Left hindlimb (tissue), 1 donor: ENCODE results near the gene CCDC81.
"Not testable (repeated sequence)": the region's sequence is repeated elsewhere in the genome, so short reads cannot be mapped to it uniquely, and the experiment has no call there.

Experiments
- DNase-seq: peaks from one replicate; pipeline ENCODE4 v3.0.0-alpha.2; 2018

Gene CCDC81

GRCh38 chr11:86390487-86390886 lies 15.8 kb downstream of the CCDC81 start:
- no peak for DNase-seq

- DNase-seq: no peak
Measured at GRCh38 chr11:86395061-86395551, 20.4 kb downstream of the CCDC81 start.

GRCh38 chr11:86396396-86396795 lies 21.7 kb downstream of the CCDC81 start:
- no peak for DNase-seq

GRCh38 chr11:86397351-86397750 lies 22.7 kb downstream of the CCDC81 start:
- DNase-seq: no peak

GRCh38 chr11:86398106-86398505 lies 23.4 kb downstream of the CCDC81 start:
- DNase-seq: no peak

GRCh38 chr11:86403458-86403857 lies 28.8 kb downstream of the CCDC81 start:
- no peak for DNase-seq

- no peak for DNase-seq
Measured at GRCh38 chr11:86408845-86409244, 34.2 kb downstream of the CCDC81 start.

- DNase-seq: no peak
Measured at GRCh38 chr11:86414032-86414431, 39.3 kb downstream of the CCDC81 start.

GRCh38 chr11:86415026-86415425 lies 40.3 kb downstream of the CCDC81 start:
- DNase-seq: no peak

GRCh38 chr11:86416494-86416893 lies 41.8 kb downstream of the CCDC81 start:
- no peak for DNase-seq

- DNase-seq: not testable (repeated sequence)
Measured at GRCh38 chr11:86416951-86417350, 42.3 kb downstream of the CCDC81 start.

GRCh38 chr11:86418106-86418505 lies 43.4 kb downstream of the CCDC81 start:
- no peak for DNase-seq

GRCh38 chr11:86418513-86418912 lies 43.8 kb downstream of the CCDC81 start:
- DNase-seq: no peak

- no peak for DNase-seq
Measured at GRCh38 chr11:86418917-86419316, 44.2 kb downstream of the CCDC81 start.

- no peak for DNase-seq
Measured at GRCh38 chr11:86421946-86422345, 47.3 kb downstream of the CCDC81 start.

GRCh38 chr11:86422371-86422770 lies 47.7 kb downstream of the CCDC81 start:
- DNase-seq: no peak

- not testable (repeated sequence) for DNase-seq
Measured at GRCh38 chr11:86423488-86423887, 48.8 kb downstream of the CCDC81 start.

- DNase-seq: no peak
Measured at GRCh38 chr11:86427441-86427840, 52.8 kb downstream of the CCDC81 start.

- no peak for DNase-seq
Measured at GRCh38 chr11:86431258-86431657, 56.6 kb downstream of the CCDC81 start.

- not testable (repeated sequence) for DNase-seq
Measured at GRCh38 chr11:86433361-86434095, 58.8 kb downstream of the CCDC81 start.

GRCh38 chr11:86435711-86436110 lies 61.0 kb downstream of the CCDC81 start:
- no peak for DNase-seq

GRCh38 chr11:86438685-86439084 lies 64.0 kb downstream of the CCDC81 start:
- no peak for DNase-seq

- peak; percentile 67 for DNase-seq
Measured at GRCh38 chr11:86440305-86440716, 65.6 kb downstream of the CCDC81 start.

- DNase-seq: no peak
Measured at GRCh38 chr11:86440843-86441242, 66.2 kb downstream of the CCDC81 start.

GRCh38 chr11:86442420-86442819 lies 67.7 kb downstream of the CCDC81 start:
- no peak for DNase-seq
